Lower lobe of right lung (tissue), 2 donors: ENCODE data around the gene ANKH. TPM values are rescaled to one million over a fixed set of nuclear protein-coding genes. Genes with fewer than 3 reads are reported as not detected.

Experiments used
- ATAC-seq, 2 donors: fragments of 200-7000 bp; cut with Tn5 transposase; one replicate each; pipeline ENCODE4 v1.9.1; 2020 to 2022; ENCODE audit warnings: mild to moderate bottlenecking in 2 of 2, moderate library complexity in 2 of 2
- DNase-seq: peaks from one replicate; pipeline ENCODE4 v3.0.0-alpha.2; 2020
- H3K27ac ChIP-seq: fragments of 200-600 bp; one replicate; pipeline ENCODE4 v1.8.0; 2022
- H3K27me3 ChIP-seq: fragments of 200-600 bp; one replicate; pipeline ENCODE4 v1.8.0; 2022; ENCODE audit warnings: low read depth
- H3K36me3 ChIP-seq: fragments of 200-600 bp; one replicate; pipeline ENCODE4 v1.8.0; 2022; ENCODE audit warnings: mild to moderate bottlenecking
- H3K4me1 ChIP-seq: fragments of 200-600 bp; one replicate; pipeline ENCODE4 v1.8.0; 2022
- H3K4me3 ChIP-seq: fragments of 200-600 bp; one replicate; pipeline ENCODE4 v1.8.0; 2022; ENCODE audit warnings: mild to moderate bottlenecking
- H3K9me3 ChIP-seq: fragments of 200-600 bp; one replicate; pipeline ENCODE4 v1.8.0; 2022
- intact Hi-C: fragments of 100-400 bp; cut with DNase I; formaldehyde crosslinking; loops from one replicate; pipeline ENCODE4 v1.11.0; 2022
- total RNA-seq: library from RNA; stranded (reverse); fragmentation: NEBNext Ultra II Directional; extraction: Animal tissue kit (Norgen Biotek cat#: 25700); gene quantifications from one replicate; pipeline ENCODE4 v1.2.1, GENCODE V29; 2021
- TF ChIP-seq, protein P1 (sequence below): fragments of 200-600 bp; IDR thresholded peaks from one replicate; pipeline ENCODE4 v1.8.0; 2022; ENCODE audit warnings: antibody characterized with exemption, mild to moderate bottlenecking
- donor health status: DM: no; HTN: yes; CAD: no; lungs with severe emphysema.

Gene ANKH
- total RNA-seq, 1 donor from 2014 or later = 53.7 TPM

DNA sequence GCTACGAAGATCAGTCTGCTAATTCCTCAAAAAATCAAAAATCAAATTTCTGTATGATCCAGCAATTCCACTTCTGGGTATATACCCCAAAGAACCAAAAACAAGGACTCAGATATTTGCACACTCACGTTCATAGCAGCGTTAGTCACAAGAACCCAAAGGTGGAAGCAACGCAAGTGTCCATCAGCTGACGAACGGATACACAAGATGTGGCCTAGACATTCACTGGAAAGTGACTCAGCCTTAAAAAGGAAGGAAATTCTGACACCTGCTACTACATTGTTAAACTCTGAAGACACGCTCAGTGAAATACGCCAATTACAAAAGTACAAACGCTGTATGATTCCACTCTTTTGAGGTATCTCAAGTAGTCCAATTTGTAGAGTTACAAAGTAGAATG, 113.7 kb downstream of the ANKH start:
- Histone ChIP-seq H3K27me3 (no peaks in the 10 kb centered on the region), H3K36me3 (peaks cover 9% of the 10 kb centered on the region), H3K27ac (no peak overlapping the region), H3K4me1 (no peaks in the 10 kb centered on the region), H3K9me3 (no peaks in the 10 kb centered on the region), H3K4me3 (no peak overlapping the region)
- no peak for DNase-seq
- no peak for ATAC-seq
- intact Hi-C loops = no loop called here
- TF ChIP-seq, protein P1, sequence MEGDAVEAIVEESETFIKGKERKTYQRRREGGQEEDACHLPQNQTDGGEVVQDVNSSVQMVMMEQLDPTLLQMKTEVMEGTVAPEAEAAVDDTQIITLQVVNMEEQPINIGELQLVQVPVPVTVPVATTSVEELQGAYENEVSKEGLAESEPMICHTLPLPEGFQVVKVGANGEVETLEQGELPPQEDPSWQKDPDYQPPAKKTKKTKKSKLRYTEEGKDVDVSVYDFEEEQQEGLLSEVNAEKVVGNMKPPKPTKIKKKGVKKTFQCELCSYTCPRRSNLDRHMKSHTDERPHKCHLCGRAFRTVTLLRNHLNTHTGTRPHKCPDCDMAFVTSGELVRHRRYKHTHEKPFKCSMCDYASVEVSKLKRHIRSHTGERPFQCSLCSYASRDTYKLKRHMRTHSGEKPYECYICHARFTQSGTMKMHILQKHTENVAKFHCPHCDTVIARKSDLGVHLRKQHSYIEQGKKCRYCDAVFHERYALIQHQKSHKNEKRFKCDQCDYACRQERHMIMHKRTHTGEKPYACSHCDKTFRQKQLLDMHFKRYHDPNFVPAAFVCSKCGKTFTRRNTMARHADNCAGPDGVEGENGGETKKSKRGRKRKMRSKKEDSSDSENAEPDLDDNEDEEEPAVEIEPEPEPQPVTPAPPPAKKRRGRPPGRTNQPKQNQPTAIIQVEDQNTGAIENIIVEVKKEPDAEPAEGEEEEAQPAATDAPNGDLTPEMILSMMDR = no peak

DNA sequence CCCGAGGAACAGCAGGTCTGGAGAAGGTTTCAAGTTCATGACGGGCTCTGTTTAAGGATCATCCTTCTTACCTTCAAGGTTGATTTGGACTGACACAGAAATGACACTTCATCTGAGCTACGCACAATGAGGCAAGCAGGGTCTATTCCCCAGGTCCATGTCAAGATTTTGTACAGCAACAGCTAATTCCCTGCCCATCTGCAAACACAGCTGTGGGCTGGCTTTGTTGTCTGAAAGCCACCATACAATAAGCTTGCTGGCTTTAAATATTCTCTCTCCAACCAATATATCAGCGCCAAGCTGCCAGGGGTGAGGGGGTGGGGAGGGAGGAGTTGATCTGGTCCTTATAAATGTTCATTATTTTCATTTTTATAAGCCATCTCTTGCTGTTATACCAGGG, 115.1 kb downstream of the ANKH start:
- DNase-seq (no peak), ATAC-seq (no peak)
- Histone ChIP-seq H3K36me3 (peaks cover 9% of the 10 kb centered on the region), H3K27me3 (no peaks in the 10 kb centered on the region), H3K4me1 (no peaks in the 10 kb centered on the region), H3K9me3 (no peaks in the 10 kb centered on the region), H3K27ac (no peak overlapping the region), H3K4me3 (no peak overlapping the region)
- TF ChIP-seq, protein P1 = no peak
- intact Hi-C loops = no loop called here

DNA sequence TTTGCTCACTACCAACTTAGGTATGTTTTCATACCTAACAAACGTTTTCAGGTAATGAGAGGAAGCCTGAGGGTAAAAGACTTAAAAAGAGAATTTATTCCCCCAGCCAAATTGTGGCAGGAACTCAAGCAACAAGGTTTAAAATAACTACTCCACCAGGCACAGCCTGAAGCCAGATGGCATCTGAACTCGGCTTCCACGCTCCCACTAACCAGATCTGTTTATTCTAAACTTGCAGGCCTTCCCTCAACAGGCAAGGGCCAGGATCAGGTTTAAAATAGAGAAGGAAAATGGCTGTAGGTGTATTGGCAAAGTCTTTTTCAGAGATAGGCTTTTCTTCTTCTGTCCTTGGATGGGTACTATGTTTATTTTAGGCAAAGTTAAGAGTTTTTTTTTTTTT, 117.6 kb downstream of the ANKH start:
- H3K4me3 ChIP-seq = no peak overlapping the region
- H3K27ac ChIP-seq = no peak overlapping the region
- peaks cover 29% of the 10 kb centered on the region for H3K36me3 ChIP-seq
- no peaks in the 10 kb centered on the region for H3K9me3 ChIP-seq
- no peak for DNase-seq
- no peak for ATAC-seq
- TF ChIP-seq, protein P1 = no peak
- H3K27me3 ChIP-seq = no peaks in the 10 kb centered on the region
- no peaks in the 10 kb centered on the region for H3K4me1 ChIP-seq
- intact Hi-C loops = no loop called here

DNA sequence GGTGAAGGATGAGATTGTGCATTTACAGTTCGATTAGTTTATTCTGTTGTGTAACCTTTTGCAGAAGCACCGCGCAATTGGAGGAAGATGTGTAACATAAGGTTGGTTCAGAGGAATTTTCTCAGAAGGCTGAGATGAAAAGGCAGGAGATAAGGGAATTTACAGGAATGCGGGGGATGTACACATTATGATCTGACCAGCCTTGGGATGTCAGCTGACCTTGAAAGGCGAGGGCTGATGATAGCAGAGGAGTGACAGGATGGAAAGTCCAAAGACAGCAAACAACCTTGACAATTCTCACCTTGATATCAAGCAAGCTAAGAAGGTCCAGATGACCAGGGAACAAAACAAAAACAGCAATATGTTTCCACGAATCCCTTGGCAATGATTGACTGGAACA, 118.3 kb downstream of the ANKH start:
- TF ChIP-seq, protein P1 = no peak
- DNase-seq (no peak), ATAC-seq (no peak)
- no peaks in the 10 kb centered on the region for H3K9me3 ChIP-seq
- no peaks in the 10 kb centered on the region for H3K4me1 ChIP-seq
- no peak overlapping the region for H3K4me3 ChIP-seq
- no peaks in the 10 kb centered on the region for H3K27me3 ChIP-seq
- no peak overlapping the region for H3K27ac ChIP-seq
- H3K36me3 ChIP-seq = peaks cover 36% of the 10 kb centered on the region
- intact Hi-C loops = no loop called here

DNA sequence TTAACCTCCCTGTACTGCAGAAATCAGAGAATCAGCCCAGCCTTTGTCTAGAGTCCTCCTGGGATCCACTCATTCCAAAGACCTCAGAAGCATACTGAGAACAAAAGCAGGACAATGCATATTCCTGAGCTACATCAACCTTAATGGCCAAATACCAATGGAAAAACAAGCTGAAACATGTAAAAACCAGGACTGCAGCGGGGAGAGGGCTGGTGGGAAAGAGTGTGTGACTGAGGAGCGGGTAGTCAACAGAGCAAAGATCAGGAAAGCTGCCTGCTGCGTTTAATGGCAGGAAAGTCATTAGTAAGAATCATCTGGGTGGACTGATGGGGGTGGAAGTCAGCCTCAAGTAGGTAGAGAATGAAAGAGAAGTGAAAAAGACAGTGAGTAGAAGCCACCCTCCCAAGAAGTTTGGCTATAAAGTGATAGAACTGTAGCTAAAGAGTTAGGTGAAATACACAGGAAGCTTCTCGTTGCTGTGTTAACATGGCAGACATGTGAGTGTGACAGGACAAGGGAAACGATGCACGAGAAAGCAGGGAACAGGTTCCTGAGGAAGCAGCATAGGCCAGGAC, 119.0 kb downstream of the ANKH start:
- Histone ChIP-seq H3K27me3 (no peaks in the 10 kb centered on the region), H3K27ac (no peak overlapping the region), H3K36me3 (peaks cover 40% of the 10 kb centered on the region), H3K4me3 (no peak overlapping the region), H3K4me1 (no peaks in the 10 kb centered on the region), H3K9me3 (no peaks in the 10 kb centered on the region)
- TF ChIP-seq, protein P1 = no peak
- intact Hi-C loops = no loop called here
- no peak for DNase-seq
- no peak for ATAC-seq

DNA sequence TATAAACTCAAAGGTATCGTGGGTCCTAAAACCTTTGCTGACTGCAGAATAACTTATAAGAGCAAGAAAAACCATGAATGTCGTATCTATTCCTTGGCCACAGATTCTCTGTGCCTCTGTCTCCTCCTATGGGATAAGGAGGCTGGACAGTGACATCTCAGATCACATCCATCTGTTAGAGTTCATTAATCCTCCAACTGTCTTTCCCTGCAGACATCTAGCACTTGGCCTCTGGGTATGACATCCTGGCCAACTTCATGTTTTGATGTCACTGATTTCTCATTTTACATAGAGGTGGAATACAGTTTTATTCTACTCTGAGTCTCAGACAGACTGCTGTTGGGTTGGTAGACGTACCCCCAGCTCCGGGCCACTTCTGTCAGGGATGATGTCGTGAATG, 120.9 kb downstream of the ANKH start:
- Histone ChIP-seq H3K4me3 (no peak overlapping the region), H3K4me1 (no peaks in the 10 kb centered on the region), H3K27ac (no peak overlapping the region), H3K9me3 (no peaks in the 10 kb centered on the region), H3K36me3 (peaks cover 50% of the 10 kb centered on the region), H3K27me3 (no peaks in the 10 kb centered on the region)
- DNase-seq (no peak), ATAC-seq (no peak)
- TF ChIP-seq, protein P1 = no peak
- intact Hi-C loops = no loop called here
